Adrenal gland (tissue), 5 donors: ENCODE data around the gene TEAD3.

ENCODE experiments used
- CTCF ChIP-seq, 6 experiments: fragments of 450-650 bp in 4 of 6; fragments of 200-600 bp in 2 of 6; sonication (generic) in 1 of 6; IDR thresholded peaks; 1 replicate in 5 of 6; 2 replicates in 1 of 6; pipeline versions ENCODE4 v1.5.1 to v1.8.0; 2016 to 2021; ENCODE audit warnings: antibody characterized with exemption in 6 of 6, mild to moderate bottlenecking in 2 of 6, moderate library complexity in 1 of 6
- POLR2A ChIP-seq, 2 donors: fragments of 450-650 bp; IDR thresholded peaks; one replicate each; pipeline ENCODE4 v1.6.1; 2017; ENCODE audit warnings: antibody characterized with exemption in 2 of 2, mild to moderate bottlenecking in 2 of 2, moderate library complexity in 1 of 2
- donor health status: DM: no; HTN: no; CAD: no.

- TF ChIP-seq CTCF (IDR thresholded peaks at IDR 0.05) (no peak), POLR2A (IDR thresholded peaks at IDR 0.05) (no peak)
Observed at GRCh38 chr6:35533981-35534380, 37.1 kb upstream of the TEAD3 start.
